H1 (cell line): Measurements from ENCODE around the gene TBC1D19. TPM values are rescaled to one million over a fixed set of nuclear protein-coding genes. Genes with fewer than 3 reads are reported as not detected.

Experiments
- CTCF ChIA-PET: fragments of 300-600 bp; sonication (Branson Sonifier 250); formaldehyde crosslinking; loops from one replicate; lab custom pipeline; 2021; ENCODE audit not compliant: partially characterized antibody; lab: Charles Lee
- POLR2A ChIA-PET: fragments of 300-600 bp; sonication (Branson Sonifier 250); formaldehyde crosslinking; loops from one replicate; lab custom pipeline; 2021; ENCODE audit warnings: inconsistent platforms; ENCODE audit not compliant: partially characterized antibody; lab: Charles Lee
- DNase-seq, 2 experiments: peaks; one replicate each; pipeline versions ENCODE4 v3.0.0 to v3.0.0-alpha.2; 2010 to 2022; ENCODE audit warnings: low spot score in 2 of 2, low read depth in 1 of 2, mixed read lengths in 1 of 2
- FAIRE-seq: peaks from 2 replicates; lab custom pipeline; 2011; peaks lifted over from hg19 to GRCh38; lab: Jason Lieb, UNC
- H2AFZ ChIP-seq: 2 replicates; pipeline ENCODE4 v1.8.1; 2012; ENCODE audit warnings: low read length, inconsistent platforms
- H2AK5ac ChIP-seq: 2 replicates; pipeline ENCODE4 v1.6.1; 2013; ENCODE audit warnings: low read depth, low read length
- H2BK120ac ChIP-seq: replicated peaks from 2 replicates; pipeline ENCODE3; 2013; ENCODE audit warnings: low read depth, low read length, inconsistent platforms
- H2BK12ac ChIP-seq: 2 replicates; pipeline ENCODE4 v1.6.1; 2013; ENCODE audit warnings: low read depth, low read length
- H2BK15ac ChIP-seq: 2 replicates; pipeline ENCODE4 v1.6.1; 2013; ENCODE audit warnings: low read length
- H2BK20ac ChIP-seq: 2 replicates; pipeline ENCODE4 v1.6.1; 2013; ENCODE audit warnings: low read length
- H2BK5ac ChIP-seq: 2 replicates; pipeline ENCODE4 v1.6.1; 2013; ENCODE audit warnings: low read depth, low read length
- H3K14ac ChIP-seq: 2 replicates; pipeline ENCODE4 v1.6.1; 2013; ENCODE audit warnings: inconsistent platforms; ENCODE audit not compliant: insufficient read length
- H3K18ac ChIP-seq: 2 replicates; pipeline ENCODE4 v1.6.1; 2013; ENCODE audit warnings: low read length; ENCODE audit errors: extremely low read depth
- H3K23ac ChIP-seq: 2 replicates; pipeline ENCODE4 v1.6.1; 2013; ENCODE audit warnings: inconsistent platforms; ENCODE audit not compliant: insufficient read length
- H3K23me2 ChIP-seq: 2 replicates; pipeline ENCODE4 v1.6.1; 2013; ENCODE audit warnings: low read depth, low read length
- H3K27ac ChIP-seq: 2 replicates; pipeline ENCODE4 v1.6.1; 2011; ENCODE audit warnings: low read depth, low read length, inconsistent platforms
- H3K27me3 ChIP-seq, 4 experiments: replicated peaks in 1 of 4; 1 replicate in 1 of 4; 2 replicates in 3 of 4; pipeline versions ENCODE4 v1.6.1 to v1.8.1; 2011 to 2013; ENCODE audit warnings: low read length in 3 of 4, mild to moderate bottlenecking in 3 of 4, inconsistent platforms in 2 of 4, mixed read lengths in 2 of 4, moderate library complexity in 1 of 4; ENCODE audit not compliant: control insufficient read depth in 3 of 4, insufficient read depth in 3 of 4; ENCODE audit errors: extremely low read depth in 1 of 4
- H3K36me3 ChIP-seq, 4 experiments: 2 replicates each; pipeline versions ENCODE4 v1.6.1 to v1.8.1; 2011 to 2013; ENCODE audit warnings: mild to moderate bottlenecking in 4 of 4, low read length in 3 of 4, moderate library complexity in 2 of 4, control low read depth in 1 of 4, inconsistent platforms in 1 of 4; ENCODE audit not compliant: insufficient read depth in 4 of 4, control insufficient read depth in 2 of 4
- H3K4ac ChIP-seq: replicated peaks from 2 replicates; pipeline ENCODE3; 2013; ENCODE audit warnings: low read length, low read depth, mixed read lengths, inconsistent platforms; ENCODE audit not compliant: insufficient read length
- H3K4me1 ChIP-seq, 4 experiments: replicated peaks in 1 of 4; 1 replicate in 1 of 4; 2 replicates in 3 of 4; pipeline versions ENCODE4 v1.6.1 to v1.8.1; 2011 to 2013; ENCODE audit warnings: low read length in 3 of 4, inconsistent platforms in 2 of 4, mixed read lengths in 1 of 4; ENCODE audit not compliant: insufficient read depth in 4 of 4, control insufficient read depth in 3 of 4
- H3K4me2 ChIP-seq, 2 experiments: 2 replicates each; pipeline versions ENCODE4 v1.6.1 to v1.8.1; 2011 to 2013; ENCODE audit warnings: low read depth in 2 of 2, low read length in 2 of 2, control low read depth in 1 of 2, inconsistent platforms in 1 of 2, mild to moderate bottlenecking in 1 of 2; ENCODE audit not compliant: insufficient read depth in 1 of 2
- H3K4me3 ChIP-seq, 4 experiments: fragments of 200-600, 300-600 bp in 1 of 4; sonication (generic), shearing (Covaris generic), sonication (Bioruptor Twin) in 1 of 4; 2 replicates each; pipeline versions ENCODE4 v1.5.1 to v1.8.1; 2011 to 2016; ENCODE audit warnings: low read length in 4 of 4, low read depth in 3 of 4, control low read depth in 2 of 4, inconsistent platforms in 2 of 4, mild to moderate bottlenecking in 2 of 4, mixed read lengths in 1 of 4, moderate library complexity in 1 of 4; ENCODE audit not compliant: insufficient read depth in 2 of 4; ENCODE audit errors: extremely low read depth in 1 of 4
- H3K56ac ChIP-seq: replicated peaks from 2 replicates; pipeline ENCODE3; 2013; ENCODE audit warnings: low read depth, mild to moderate bottlenecking, mixed read lengths, low read length, inconsistent platforms; ENCODE audit not compliant: insufficient read length
- H3K79me1 ChIP-seq: 2 replicates; pipeline ENCODE4 v1.6.1; 2013; ENCODE audit warnings: low read depth, low read length, control low read depth
- H3K79me2 ChIP-seq, 2 experiments: 2 replicates each; pipeline versions ENCODE4 v1.6.1 to v1.8.1; 2012 to 2013; ENCODE audit warnings: low read length in 2 of 2, mild to moderate bottlenecking in 2 of 2, inconsistent platforms in 1 of 2; ENCODE audit not compliant: insufficient read depth in 2 of 2, control insufficient read depth in 1 of 2
- H3K9ac ChIP-seq, 4 experiments: replicated peaks in 1 of 4; 1 replicate in 1 of 4; 2 replicates in 3 of 4; pipeline versions ENCODE4 v1.6.1 to v1.8.1; 2011 to 2013; ENCODE audit warnings: low read depth in 3 of 4, low read length in 3 of 4, control low read depth in 2 of 4, mild to moderate bottlenecking in 2 of 4, moderate library complexity in 2 of 4, inconsistent platforms in 1 of 4; ENCODE audit errors: extremely low read depth in 1 of 4
- H3K9me3 ChIP-seq, 2 experiments: 2 replicates each; pipeline versions ENCODE4 v1.6.1 to v1.8.1; 2012 to 2013; ENCODE audit warnings: mild to moderate bottlenecking in 2 of 2, moderate library complexity in 2 of 2, control low read depth in 1 of 2, inconsistent platforms in 1 of 2, low read depth in 1 of 2, low read length in 1 of 2, mixed read lengths in 1 of 2; ENCODE audit not compliant: insufficient read depth in 2 of 2
- H4K20me1 ChIP-seq, 2 experiments: replicated peaks in 1 of 2; 2 replicates each; pipeline versions ENCODE3 to v1.8.1; 2011 to 2013; ENCODE audit warnings: inconsistent platforms in 2 of 2, low read length in 2 of 2, mild to moderate bottlenecking in 1 of 2; ENCODE audit not compliant: insufficient read depth in 2 of 2, control insufficient read depth in 1 of 2
- H4K5ac ChIP-seq: 2 replicates; pipeline ENCODE4 v1.6.1; 2013; ENCODE audit warnings: low read length, low read depth, mixed read lengths, inconsistent platforms; ENCODE audit not compliant: insufficient read length
- H4K8ac ChIP-seq: 2 replicates; pipeline ENCODE4 v1.8.0; 2013; ENCODE audit warnings: mild to moderate bottlenecking, moderate library complexity, low read length, inconsistent platforms; ENCODE audit not compliant: insufficient read depth; ENCODE audit errors: extremely low read depth
- H4K91ac ChIP-seq: replicated peaks from 2 replicates; pipeline ENCODE3; 2013; ENCODE audit warnings: low read length, mixed read lengths, inconsistent platforms; ENCODE audit not compliant: insufficient read length
- CBX8 ChIP-seq: fragments of 300-800, 300-1000 bp; sonication (generic); IDR thresholded peaks from 2 replicates; pipeline ENCODE4 v1.7.1; 2016; ENCODE audit warnings: low read depth, low read length, borderline replicate concordance
- CTBP2 ChIP-seq: IDR thresholded peaks from 2 replicates; pipeline ENCODE4 v1.7.0; 2011; ENCODE audit warnings: borderline replicate concordance, mild to moderate bottlenecking, moderate library complexity, mixed read lengths, low read length; ENCODE audit not compliant: insufficient read depth, insufficient read length
- CTCF ChIP-seq, 3 experiments: IDR thresholded peaks; 1 replicate in 2 of 3; 2 replicates in 1 of 3; pipeline versions ENCODE4 v1.5.1 to v1.6.1; 2011; ENCODE audit warnings: low read length in 3 of 3, mild to moderate bottlenecking in 3 of 3, inconsistent platforms in 2 of 3, low read depth in 1 of 3, moderate library complexity in 1 of 3; ENCODE audit not compliant: insufficient read depth in 1 of 3; ENCODE audit errors: control extremely low read depth in 1 of 3
- EZH2 ChIP-seq: fragments of 200-600 bp; sonication (generic); IDR thresholded peaks from 2 replicates; pipeline ENCODE4 v1.7.1; 2012; ENCODE audit warnings: low read depth, mild to moderate bottlenecking, moderate library complexity, low read length, inconsistent platforms; ENCODE audit not compliant: severe bottlenecking
- MAX ChIP-seq: IDR thresholded peaks from 2 replicates; pipeline ENCODE4 v1.6.1; 2012; ENCODE audit warnings: inconsistent platforms
- POLR2A ChIP-seq, 2 experiments: IDR thresholded peaks; 1 replicate in 1 of 2; 2 replicates in 1 of 2; pipeline ENCODE4 v1.6.1; 2011; ENCODE audit warnings: low read depth in 2 of 2, low read length in 2 of 2, mild to moderate bottlenecking in 2 of 2; ENCODE audit errors: control extremely low read depth in 1 of 2
- SAP30 ChIP-seq: fragments of 300-600 bp; sonication (generic); IDR thresholded peaks from 2 replicates; pipeline ENCODE4 v1.7.1; 2012; ENCODE audit warnings: low read length, moderate library complexity, mild to moderate bottlenecking, inconsistent platforms; ENCODE audit not compliant: insufficient read depth, insufficient replicate concordance
- SUZ12 ChIP-seq: fragments of 200-600 bp; sonication (generic); IDR thresholded peaks from 2 replicates; pipeline ENCODE4 v1.6.1; 2012; ENCODE audit warnings: mild to moderate bottlenecking, inconsistent platforms, low read length, moderate library complexity, mixed read lengths
- TEAD4 ChIP-seq: IDR thresholded peaks from 2 replicates; pipeline ENCODE4 v1.6.1; 2012; ENCODE audit warnings: low read depth, low read length, inconsistent platforms, mixed read lengths
- USF2 ChIP-seq: IDR thresholded peaks from 2 replicates; pipeline ENCODE4 v1.6.1; 2011; ENCODE audit warnings: low read length, improper control_type of control experiment
- WGBS, 2 experiments: shearing (Covaris generic) in 1 of 2; methylation state at CpG; one replicate each; pipeline versions ENCODE4 v1.1.6 to v1.1.7; 2013 to 2015; ENCODE audit warnings: low lambda C conversion rate in 2 of 2, mixed read lengths in 2 of 2, inconsistent platforms in 1 of 2, low coverage in 1 of 2, missing lambda C conversion rate in 1 of 2; ENCODE audit not compliant: insufficient replicate concordance in 2 of 2, insufficient coverage in 1 of 2, insufficient read length in 1 of 2; ENCODE audit errors: extremely low coverage in 1 of 2, missing lambda C conversion rate in 1 of 2; 5-methylcytosine and 5-hydroxymethylcytosine counted together
- polyA plus RNA-seq, 7 experiments: library from polyadenylated mRNA; depleted of rRNA in 3 of 7; stranded (reverse) in 5 of 7; unstranded in 2 of 7; fragments of >200 nt in 5 of 7; fragments of 200-250 nt in 2 of 7; gene quantifications; 1 replicate in 5 of 7; 2 replicates in 1 of 7; 4 replicates in 1 of 7; pipeline versions ENCODE4 v1.2.1 to v1.2.3, GENCODE V29; 2011 to 2013; ENCODE audit warnings: missing spikeins in 2 of 7, mixed read lengths in 2 of 7
- total RNA-seq: library from RNA; stranded (reverse); fragmentation: NEBNext Ultra II Directional; extraction: Animal tissue kit (Norgen Biotek cat#: 25700); gene quantifications from 2 replicates; pipeline ENCODE4 v1.2.1, GENCODE V29; 2021

Gene TBC1D19
- total and polyA plus RNA-seq, 2 of the 8 experiments (the other 6 are each of a cell fraction or from before 2014, with no cell fraction given), result 1.9 to 3.5 TPM

GRCh38 chr4:26596843-26597242, 13.0 kb downstream of the TBC1D19 start:
- no peak overlapping the region for H2AK5ac ChIP-seq
- no peaks in the 10 kb centered on the region for H3K4me1 ChIP-seq
- H3K14ac ChIP-seq, result no peak overlapping the region
- no peaks in the 10 kb centered on the region for H4K20me1 ChIP-seq
- no peak overlapping the region for H3K56ac ChIP-seq
- H3K18ac ChIP-seq, result no peak overlapping the region
- H3K23me2 ChIP-seq, result no peaks in the 10 kb centered on the region
- H3K9me3 ChIP-seq, result no peaks in the 10 kb centered on the region
- no peak overlapping the region for H3K23ac ChIP-seq
- H2BK12ac ChIP-seq, result no peak overlapping the region
- WGBS, 2 experiments, result 95% methylated on average over 1 of the region's 1 CpG; no CpG with 5 or more reads in 1 of the 2 experiments
- no peak overlapping the region for H2BK15ac ChIP-seq
- ChIA-PET POLR2A (no interaction called here), CTCF (interaction anchor here (0.7 kb wide), 1 partner anchor 313 kb away, joined by 3 read pairs; no protein-coding TSS in a partner anchor)
- no peaks in the 10 kb centered on the region for H3K79me2 ChIP-seq
- no peak overlapping the region for H2AFZ ChIP-seq
- H4K91ac ChIP-seq, result no peak overlapping the region
- H4K8ac ChIP-seq, result no peak overlapping the region
- no peaks in the 10 kb centered on the region for H3K79me1 ChIP-seq
- no peak overlapping the region for H3K4me3 ChIP-seq
- no peak for DNase-seq
- FAIRE-seq, result no peak
- H3K27me3 ChIP-seq, result no peaks in the 10 kb centered on the region
- no peak overlapping the region for H4K5ac ChIP-seq
- H3K27ac ChIP-seq, result no peak overlapping the region
- H2BK120ac ChIP-seq, result no peak overlapping the region
- H2BK5ac ChIP-seq, result no peak overlapping the region
- no peak overlapping the region for H3K4ac ChIP-seq
- no peak overlapping the region for H3K9ac ChIP-seq
- H3K4me2 ChIP-seq, result no peak overlapping the region
- no peak overlapping the region for H2BK20ac ChIP-seq
- no peaks in the 10 kb centered on the region for H3K36me3 ChIP-seq
- no peak for TF ChIP-seq CTCF (IDR thresholded peaks at IDR 0.05; ENCODE audit: control extremely low read depth in 1 of 3, insufficient read depth in 1 of 3, low read depth in 1 of 3, low read length in 3 of 3)
- no peak for TF ChIP-seq USF2
- no peak for TF ChIP-seq MAX
- no peak for TF ChIP-seq SUZ12
- TF ChIP-seq POLR2A (IDR thresholded peaks at IDR 0.05; ENCODE audit: control extremely low read depth in 1 of 2, low read depth in 2 of 2, low read length in 2 of 2), result no peak
- TF ChIP-seq CBX8, result no peak
- TF ChIP-seq EZH2, result no peak
- no peak for TF ChIP-seq TEAD4
- TF ChIP-seq CTBP2, result no peak
- TF ChIP-seq SAP30, result no peak
